HG02970 (cell line): ENCODE measurements around the gene CREBBP.

ENCODE experiments used
- ATAC-seq: cut with Tn5 transposase; IDR thresholded peaks from one replicate; pipeline ENCODE4 v1.9.1; 2021; ENCODE audit warnings: mild to moderate bottlenecking, moderate library complexity, moderate number of reproducible peaks; ENCODE audit not compliant: unreplicated experiment, low FRiP score

The CREBBP gene

GRCh38 chr16:3690980-3691720 lies 189.4 kb downstream of the CREBBP start:
- ATAC-seq: no peak

- ATAC-seq: no peak
Measured at GRCh38 chr16:3690470-3690928, 190.0 kb downstream of the CREBBP start.

- ATAC-seq: no peak
Measured at GRCh38 chr16:3689731-3690130, 190.8 kb downstream of the CREBBP start.

- ATAC-seq: no peak
Measured at GRCh38 chr16:3687792-3688191, 192.7 kb downstream of the CREBBP start.

- no peak for ATAC-seq
Measured at GRCh38 chr16:3687021-3687420, 193.5 kb downstream of the CREBBP start.

- ATAC-seq: no peak
Measured at GRCh38 chr16:3681206-3681605, 199.3 kb downstream of the CREBBP start.

GRCh38 chr16:3677994-3678393 lies 202.5 kb downstream of the CREBBP start:
- ATAC-seq: no peak

- no peak for ATAC-seq
Measured at GRCh38 chr16:3675601-3676130, 204.8 kb downstream of the CREBBP start.
